GM19240 (cell line): ENCODE results near the gene MCM9.
"Not testable (repeated sequence)": the region's sequence is repeated elsewhere in the genome, so short reads cannot be mapped to it uniquely, and the experiment has no call there.

Source experiments
- DNase-seq: peaks from one replicate; pipeline ENCODE4 v3.0.0; 2011; ENCODE audit warnings: low spot score; ENCODE audit not compliant: insufficient read length

MCM9 gene

DNA sequence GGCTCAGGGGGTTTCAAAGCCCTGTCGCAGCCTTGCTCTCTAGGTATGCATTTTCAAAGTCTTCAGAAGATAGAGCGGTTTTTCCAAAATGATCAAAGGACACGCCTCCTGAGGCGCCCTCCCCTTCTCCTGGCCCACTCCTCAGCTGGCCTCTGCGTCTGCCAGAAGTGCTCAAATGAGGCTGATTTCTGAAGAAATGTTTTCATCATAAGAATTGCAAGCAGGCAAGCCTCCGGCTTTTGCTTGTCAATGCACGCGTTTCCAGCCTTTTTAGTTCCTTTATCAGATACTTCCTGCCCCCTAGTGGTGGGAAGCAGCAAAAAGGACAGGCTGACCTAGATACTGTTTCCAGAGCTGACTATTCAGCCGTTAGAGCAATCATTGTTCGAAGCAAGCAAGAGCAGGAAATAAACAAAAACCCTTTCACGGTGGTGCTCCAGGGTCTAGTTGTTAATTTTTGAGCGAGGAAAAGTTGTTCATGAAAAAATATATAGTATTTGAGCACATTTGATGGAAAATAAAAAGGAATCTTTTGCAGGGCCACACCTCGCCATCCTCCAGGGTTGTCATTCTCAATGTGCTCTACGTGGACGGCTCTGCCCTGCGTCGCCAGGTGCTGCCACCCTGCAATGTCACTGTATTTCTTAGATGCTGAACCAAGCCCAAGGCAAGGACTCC is 134.4 kb downstream of the MCM9 start:
- peak; percentile 64 for DNase-seq

DNA sequence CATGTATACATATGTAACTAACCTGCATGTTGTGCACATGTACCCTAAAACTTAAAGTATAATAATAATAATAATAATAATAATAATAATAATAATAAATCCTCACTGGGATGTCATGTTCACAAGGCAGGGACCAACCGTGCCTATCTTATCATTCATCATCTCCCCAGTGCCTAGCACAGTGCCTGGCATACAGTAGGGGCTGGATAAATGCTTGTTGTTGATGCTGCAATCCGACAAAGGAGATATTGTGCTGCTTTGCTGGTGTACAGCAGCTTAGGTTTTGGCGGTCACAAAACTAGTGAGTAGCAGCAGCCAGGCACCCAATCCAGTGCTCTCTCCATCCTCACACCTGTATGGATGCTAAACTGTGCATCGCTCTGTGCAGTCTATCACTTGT is 135.1 kb downstream of the MCM9 start:
- no peak for DNase-seq

DNA sequence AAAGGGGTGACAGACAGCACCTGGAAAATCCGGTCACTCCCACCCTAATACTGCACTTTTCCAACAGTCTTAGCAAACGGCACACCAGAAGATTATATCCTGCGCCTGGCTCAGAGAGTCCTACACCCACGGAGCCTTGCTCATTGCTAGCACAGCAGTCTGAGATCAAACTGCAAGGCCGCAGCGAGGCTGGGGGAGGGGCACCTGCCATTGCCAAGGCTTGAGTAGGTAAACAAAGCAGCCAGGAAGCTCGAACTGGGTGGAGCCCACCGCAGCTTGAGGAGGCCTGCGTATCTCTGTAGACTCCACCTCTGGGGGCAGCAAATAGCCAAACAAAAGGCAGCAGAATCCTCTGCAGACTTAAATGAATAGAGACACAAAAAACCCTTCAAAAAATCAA is 138.4 kb downstream of the MCM9 start:
- DNase-seq, result not testable (repeated sequence)

DNA sequence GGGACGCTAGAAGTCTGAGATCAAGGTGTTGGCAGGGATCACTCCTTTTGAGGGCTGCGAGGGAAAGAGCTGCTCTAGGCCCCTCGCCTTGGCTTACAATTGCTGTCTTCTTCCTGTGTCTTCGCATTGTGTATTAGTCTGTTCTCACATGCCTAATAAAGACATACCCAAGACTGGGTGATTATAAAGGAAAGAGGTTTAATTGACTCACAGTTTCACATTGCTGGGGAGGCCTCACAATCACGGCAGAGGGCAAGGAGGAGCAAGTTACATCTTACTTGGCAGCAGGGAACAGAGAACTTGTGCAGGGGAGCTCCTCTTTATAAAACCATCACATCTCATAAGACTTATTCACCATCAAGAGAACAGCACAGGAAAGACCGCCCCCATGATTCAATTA is 143.5 kb downstream of the MCM9 start:
- DNase-seq, result no peak

DNA sequence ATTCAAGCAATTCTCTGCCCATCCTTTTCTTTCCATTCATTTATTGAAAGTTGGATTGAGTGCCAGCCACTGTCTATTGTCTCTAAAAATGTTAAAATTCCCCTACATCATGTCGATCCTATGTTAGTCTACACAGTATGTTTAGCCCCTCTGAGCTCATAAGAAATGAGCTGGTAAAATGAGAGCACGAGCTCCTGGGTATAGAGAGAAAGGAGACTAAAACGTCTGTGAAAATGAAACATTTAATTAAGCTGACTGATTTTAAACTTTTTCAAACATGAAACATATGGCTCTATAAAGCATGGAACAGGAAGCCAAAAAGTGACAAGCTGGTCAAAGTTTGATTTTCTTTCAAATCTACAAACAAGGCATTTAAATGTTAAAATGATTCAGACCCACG is 145.0 kb downstream of the MCM9 start:
- DNase-seq, result no peak

DNA sequence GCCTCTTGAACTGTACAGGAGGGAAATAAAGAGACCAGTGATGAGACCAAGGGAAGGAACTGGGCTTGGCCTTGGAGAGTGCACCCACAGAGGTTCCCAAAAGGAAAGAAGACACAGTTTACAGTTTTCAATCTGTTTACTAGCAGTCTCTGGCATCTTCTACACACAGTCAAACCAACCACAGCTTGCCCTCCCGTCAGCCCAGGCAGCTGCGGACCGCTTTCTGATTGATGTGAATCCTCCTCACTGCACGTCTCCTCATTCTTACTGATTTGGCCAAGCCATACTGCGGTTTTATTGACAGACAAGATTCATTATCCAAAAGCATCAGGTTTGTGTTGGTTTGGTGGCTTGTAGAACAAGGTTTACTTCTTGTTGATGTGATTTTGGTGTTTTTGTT is 145.5 kb downstream of the MCM9 start:
- no peak for DNase-seq

DNA sequence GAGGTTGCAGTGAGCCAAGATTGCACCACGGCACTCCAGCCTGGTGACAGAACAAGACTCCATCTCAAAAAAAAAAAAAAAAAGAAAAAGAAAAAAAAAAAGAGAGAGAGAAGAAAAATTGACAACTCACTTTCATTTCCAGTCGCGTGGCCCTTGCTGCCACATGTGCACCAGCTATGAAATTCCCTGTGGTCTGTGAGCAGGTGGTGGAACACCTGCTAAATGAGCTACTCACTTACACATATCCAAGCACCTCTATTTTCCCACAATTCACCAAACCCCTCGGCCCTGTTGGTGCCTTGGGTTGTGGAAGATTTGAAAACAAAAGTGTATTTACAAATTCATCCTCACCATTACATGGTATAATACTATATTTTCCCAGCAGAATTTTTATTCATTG is 146.3 kb downstream of the MCM9 start:
- DNase-seq, result no peak

DNA sequence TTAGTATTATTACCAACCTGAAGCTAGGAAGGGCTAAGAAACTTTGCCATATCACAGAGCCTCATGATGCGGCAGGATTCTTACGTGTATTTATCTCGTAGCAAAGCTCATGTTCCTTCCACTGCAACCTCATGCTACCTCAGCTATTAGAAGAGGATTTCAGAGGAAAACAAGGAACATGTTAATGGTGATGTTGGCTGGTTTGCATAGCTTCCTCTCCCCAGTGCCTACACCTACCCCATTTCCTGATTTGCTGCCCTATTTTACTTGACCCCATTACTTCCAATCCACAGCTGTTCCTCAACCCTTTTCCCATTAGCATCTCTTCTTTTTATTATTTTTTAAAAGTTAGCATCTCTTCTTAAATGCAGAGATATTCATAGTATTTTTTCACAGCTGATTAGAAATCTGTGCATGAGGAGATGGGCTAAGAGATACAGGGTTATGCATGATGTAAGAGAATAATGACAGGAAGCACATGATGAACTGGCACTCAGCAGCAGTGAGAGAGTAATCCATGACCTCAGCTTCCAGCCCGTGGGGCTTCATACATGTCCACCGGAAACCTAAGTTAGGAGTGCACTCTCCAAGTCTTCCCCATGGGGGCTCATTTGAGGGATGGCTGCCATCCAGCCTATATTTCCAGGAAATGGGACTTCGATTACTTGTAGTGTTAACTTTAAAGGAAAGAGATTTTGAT is 147.1 kb downstream of the MCM9 start:
- no peak for DNase-seq

DNA sequence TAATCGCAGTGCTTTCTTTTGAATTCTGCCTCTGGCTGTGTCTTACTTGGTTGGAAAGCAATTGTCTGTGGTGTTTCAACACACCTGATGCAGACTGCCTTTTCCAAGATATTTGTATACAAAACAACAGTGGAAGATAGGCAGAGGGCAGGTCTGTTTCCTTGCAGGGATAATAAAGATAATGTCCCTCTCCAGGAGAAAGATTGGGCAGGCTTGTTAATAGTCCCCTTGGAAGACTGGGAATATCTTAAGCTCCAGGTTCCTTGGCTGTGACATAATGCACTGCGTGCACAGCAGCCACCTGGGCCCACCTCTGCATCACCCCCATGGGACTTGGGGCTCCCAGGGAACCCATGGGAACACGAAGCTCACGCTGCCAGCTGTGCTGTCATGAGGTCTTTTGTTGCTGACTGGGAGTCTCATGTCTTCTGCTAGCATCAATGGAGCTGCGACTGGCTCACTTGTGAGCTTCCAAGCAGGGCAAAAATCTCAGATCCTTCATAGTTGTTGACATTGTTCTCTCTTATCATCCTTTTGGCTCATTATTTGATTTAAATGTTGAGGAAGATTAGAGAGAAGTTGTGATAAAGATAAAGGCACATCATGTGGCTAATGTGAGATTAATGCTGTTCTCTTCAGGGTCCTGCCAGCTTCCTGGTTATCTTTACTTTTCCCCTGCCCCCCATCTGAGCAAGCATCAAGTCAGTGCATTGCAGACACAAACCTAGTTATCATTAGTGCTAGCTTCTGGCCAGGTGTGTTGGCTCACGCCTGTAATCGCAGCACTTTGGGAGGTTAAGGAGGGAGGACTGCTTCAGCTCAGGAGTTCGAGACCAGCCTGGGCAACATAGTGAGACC is 148.1 kb downstream of the MCM9 start:
- no peak for DNase-seq

DNA sequence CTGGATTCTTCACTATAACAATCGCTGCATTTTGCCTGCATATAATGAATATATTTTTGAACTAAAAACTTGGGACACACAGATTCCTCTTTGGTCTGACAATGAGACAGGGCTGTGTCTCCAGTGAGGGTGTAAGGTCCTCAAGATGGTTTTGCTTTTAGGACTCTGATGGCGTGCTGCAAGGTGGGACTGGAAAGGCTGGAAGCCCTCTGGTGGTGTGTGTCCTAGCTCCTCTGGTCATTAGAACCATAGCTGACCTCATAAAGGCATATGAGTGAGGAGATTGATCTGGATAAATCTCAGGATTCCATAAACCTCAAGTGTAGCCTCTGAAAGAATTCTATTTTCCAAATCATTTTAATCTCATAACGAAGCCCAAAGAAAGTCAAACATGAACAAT is 149.4 kb downstream of the MCM9 start:
- DNase-seq, result no peak

DNA sequence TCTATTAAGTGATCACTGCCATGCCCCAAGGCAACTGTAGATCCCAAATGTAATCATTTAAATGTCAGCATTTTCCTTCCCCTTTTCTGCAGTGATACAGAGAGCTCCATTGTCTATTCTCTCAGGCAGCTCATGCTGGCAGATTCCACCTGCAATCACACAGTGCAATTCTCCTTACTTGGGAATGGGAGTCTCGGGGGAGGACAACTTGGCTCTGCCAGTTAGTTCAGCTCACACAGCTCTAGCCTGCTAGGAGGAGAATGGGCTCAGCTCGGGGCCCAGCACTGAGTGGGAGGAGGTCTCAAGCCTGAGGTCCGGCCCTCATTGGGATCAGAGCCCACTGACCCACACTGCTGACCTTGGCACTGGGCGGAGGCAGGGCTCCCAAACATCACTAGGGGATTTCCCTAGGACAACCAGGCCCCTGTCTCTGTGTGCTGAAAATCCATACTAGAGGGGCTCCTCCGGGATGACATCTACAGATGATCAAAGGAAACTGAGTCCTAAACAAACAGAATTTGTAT is 150.3 kb downstream of the MCM9 start:
- no peak for DNase-seq

DNA sequence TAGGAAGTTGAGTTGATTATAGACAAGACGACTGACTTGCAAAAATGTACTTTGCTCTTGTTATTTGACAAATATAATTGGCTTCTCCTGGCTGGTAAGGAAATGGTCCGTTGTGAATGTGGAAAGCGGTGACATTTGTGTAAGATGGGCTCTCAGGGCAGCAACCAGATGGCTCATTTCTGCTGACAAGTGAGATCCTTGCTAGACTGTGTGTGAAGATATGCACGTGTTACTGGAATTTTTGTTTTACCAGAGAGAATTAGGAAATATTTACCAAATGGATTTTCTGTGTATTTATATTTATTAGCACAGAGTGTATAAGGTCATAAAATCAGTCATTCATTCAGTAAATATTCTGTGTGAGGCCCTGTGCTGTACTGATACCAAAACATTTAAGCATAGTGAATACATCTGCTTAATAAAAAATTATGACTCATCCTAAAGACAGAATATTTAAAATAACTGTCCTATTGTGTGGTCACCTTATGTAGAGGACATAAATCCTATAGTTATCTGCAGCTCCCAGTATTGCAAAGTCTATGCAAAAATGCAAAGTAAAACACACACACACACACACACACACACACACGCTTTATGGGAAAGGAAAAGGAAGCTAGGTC is 150.9 kb downstream of the MCM9 start:
- no peak for DNase-seq

DNA sequence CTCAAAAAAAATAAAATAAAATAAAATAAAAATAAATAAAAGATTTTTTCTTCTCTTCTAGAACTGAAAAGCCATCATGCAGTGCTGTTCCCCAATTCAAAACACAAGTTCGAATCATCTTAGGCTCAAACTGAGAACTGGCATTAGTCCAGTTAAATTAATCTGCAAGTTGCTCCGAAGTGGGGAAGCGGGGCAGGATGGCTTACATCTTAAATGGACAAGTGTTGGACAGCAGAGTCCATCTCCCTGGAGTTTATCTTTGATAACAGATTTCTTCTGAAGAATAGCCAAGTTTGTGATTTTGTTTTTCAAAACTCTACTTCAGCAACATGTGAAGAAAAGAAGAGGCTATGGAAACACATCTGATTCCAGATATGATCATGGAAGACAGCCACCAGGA is 152.3 kb downstream of the MCM9 start:
- no peak for DNase-seq

DNA sequence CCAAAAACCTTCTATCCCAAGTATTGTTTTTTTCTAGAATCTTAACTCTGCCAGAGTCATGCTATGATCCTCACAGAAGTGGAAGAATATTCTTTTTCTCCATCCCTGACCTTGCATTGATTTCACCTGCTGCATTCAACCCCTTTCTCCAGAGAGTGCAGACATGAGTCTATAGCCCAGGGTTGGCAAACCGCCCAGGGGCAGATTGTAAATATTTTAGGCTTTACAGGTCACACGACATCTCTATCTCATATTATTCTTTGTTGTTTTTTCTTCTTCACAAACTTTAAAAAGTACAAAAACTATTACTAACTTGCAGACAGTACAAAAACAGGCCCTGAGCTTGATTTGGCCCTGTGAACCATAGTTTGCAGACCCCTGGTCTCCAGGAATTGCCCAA is 153.1 kb downstream of the MCM9 start:
- DNase-seq, result no peak

DNA sequence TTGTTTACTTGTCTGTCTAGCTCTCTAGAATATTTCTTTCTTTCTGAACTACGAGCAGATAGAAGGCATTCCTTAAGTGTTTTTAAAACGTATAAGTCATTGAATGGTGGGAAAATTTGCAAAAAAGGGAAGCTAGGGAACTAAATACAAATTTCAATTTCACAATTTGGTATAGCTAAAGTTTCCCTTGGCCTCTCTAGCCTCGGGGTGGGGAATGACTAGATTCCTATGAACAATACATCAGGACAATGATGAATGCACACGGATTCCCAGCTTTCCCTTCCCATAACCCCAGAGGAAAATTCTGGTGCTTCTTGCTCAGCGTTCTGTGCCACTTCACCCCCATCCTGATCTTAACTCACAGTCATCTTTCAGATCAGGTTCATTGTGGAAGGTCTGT is 154.3 kb downstream of the MCM9 start:
- no peak for DNase-seq

DNA sequence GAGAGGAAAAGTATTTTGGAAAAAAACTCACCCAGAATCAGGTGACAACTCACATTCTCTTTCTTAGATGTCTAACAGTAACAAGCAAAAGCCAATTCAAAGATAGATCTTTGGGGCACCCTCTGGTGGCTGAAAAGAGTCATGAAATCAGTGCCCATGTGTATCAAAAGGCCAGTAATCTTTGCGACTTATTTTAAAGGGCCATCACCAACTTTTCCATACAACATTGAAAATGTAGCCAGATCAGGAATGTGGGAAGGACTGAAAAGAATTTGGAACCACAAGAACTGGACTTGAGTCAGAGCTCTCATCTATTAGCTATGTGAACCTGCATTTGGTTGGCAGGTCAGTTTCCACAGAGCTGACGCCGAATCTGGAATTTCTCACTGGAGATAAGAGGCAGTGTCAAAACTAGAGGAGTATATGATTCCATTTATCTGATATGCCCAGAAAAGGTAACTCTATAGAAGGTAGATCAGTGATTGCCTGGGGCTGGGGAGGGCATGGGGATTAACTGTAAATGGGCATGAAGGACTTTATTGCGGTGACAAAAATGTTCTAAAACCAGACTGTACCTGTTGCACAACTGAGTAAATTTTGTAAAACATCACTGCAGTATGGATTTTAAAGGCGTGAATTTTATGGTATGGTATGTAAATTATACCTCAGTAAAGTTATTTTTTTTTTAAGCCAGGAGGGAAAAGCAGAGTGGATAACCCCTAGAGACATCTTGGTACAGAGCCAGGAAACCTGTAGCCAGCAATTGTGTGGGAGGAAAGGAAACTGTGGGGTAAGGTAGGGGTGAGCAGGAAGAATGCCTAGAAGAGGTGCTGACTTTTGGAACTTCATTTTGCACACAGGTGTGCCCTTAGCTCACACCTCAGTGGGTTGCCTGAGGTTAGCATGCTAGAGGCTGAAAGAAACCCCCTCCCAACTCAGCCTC is 158.1 kb downstream of the MCM9 start:
- peak; percentile 53 for DNase-seq

DNA sequence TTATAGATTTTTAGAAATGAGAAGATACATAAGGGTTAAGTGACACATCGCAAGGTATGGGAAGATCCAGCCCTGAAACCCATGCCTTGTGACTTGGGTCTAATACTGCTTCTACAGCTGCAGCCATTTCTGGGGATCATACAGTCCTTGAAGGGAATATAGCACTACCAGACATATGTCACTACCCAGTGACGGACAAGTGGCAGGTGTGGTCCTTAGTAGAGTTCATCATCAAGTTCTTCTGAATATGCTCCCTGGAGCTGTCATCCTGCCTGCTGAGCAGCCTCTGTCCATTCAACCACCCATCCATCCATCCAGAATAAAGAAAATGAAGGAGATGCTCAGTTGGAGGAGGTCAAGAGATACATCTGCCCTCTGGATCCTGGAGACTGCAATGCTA is 159.6 kb downstream of the MCM9 start:
- DNase-seq, result no peak

DNA sequence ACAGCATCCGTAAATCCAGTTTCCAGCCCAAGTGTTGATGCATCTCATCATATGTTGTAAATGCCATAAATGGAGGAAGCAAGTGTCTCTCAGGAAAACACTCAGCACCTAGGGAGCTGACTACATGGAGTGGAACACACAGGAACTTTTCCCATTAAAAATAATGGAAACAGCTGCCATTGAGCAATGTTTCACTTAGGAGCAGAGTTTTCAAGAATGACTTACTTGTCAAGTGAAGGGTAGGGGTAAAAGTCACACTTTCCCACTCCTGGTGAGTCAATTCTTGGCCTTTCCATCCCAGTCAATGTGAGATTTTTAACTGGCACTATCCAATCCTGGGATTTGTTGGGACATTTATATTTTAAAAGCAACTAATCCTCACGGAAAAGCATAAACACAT is 160.4 kb downstream of the MCM9 start:
- DNase-seq, result no peak

DNA sequence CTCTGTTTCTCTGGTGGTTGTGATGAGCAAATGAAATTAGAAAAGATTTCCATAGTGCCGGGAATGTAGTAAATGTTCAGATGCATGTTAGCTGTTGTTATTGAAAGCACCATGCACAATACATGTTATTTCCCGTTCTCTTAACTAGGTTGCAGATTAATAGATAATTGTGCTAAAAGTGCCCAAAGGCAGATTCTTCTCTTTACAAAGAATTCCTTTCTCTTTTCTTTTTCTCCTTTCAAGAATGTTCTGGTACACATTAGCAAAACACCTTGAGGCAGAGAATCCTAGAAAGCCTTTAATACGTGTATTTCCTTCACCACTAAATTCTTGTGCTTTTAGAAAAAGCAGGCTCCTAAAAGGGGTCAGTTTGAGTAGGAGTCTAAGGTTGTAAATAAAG is 162.1 kb downstream of the MCM9 start:
- DNase-seq, result no peak

DNA sequence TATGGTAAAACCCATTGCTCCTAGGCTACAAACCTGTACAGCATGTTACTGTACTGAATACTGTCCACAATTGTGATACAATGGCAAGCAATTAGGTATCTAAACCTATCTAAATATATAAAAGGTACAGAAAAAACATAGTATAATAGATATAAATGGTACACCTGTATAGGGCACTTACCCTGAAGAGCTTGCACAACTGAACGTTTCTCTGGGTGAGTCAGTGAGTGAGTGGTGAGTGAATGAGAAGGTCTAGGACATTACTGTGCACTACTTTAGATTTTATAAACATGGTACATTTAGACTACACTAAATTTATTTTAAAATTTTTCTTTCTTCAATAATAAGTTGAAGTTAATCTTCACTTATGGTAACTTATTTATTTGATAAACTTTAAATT is 163.7 kb downstream of the MCM9 start:
- no peak for DNase-seq

DNA sequence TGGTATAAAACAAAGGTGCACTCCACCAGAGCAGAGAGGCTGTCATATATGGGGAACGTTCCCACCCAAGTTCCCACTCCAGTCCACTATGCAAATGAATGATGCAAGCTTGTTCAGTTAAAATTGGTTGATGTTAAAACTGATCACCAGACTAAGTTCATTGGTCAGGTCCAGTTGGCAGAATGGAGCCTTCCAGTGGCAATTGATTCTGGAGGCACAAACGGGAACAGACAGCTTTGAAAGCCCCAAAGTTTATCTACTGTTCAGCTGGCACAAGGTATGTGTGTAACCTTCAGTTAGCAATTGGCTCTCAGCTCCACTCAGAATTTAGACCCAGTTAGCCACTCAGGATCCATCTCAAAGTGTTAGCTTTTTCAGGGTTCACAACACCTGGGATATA is 164.1 kb downstream of the MCM9 start:
- no peak for DNase-seq
